NB4 (cell line): Measurements from ENCODE around the gene ZNF79.

Experiments
- DNase-seq: peaks from one replicate; pipeline ENCODE4 v3.0.0; 2010; ENCODE audit warnings: low read depth
- H3K4me3 ChIP-seq: one replicate; pipeline ENCODE4 v1.5.1; 2011; ENCODE audit warnings: mild to moderate bottlenecking, low read depth, low read length, moderate library complexity
- CTCF ChIP-seq: IDR thresholded peaks from one replicate; pipeline ENCODE4 v1.5.1; 2012; ENCODE audit warnings: low read depth, low read length
- MAX ChIP-seq: IDR thresholded peaks from 2 replicates; pipeline ENCODE4 v1.6.1; 2011; ENCODE audit warnings: low read depth, low read length
- MYC ChIP-seq: IDR thresholded peaks from 2 replicates; pipeline ENCODE4 v1.6.1; 2011; ENCODE audit warnings: low read depth, low read length
- POLR2A ChIP-seq: IDR thresholded peaks from 2 replicates; pipeline ENCODE4 v1.6.1; 2011; ENCODE audit warnings: mild to moderate bottlenecking; ENCODE audit not compliant: insufficient read length; ENCODE audit errors: extremely low read depth

ZNF79 gene

DNA sequence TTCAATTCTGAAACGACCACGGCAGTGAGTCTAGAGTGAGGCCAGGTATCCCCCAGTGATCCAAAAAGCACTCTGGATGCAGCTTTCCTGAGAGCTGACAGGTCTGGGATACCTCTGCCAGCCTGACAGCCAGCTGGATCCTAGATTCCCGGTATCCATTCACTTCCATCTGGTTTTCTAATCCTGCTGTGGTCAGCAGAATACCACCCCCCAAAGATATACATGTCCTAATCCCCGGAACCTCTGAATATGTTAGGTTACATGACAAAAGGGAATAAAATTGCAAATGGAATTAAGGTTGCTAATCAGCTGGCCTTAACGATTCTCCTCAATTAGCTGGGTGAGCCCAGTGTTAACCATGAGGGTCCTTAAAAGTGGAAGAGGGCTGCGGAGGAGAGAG lies 1.4 kb upstream of the ZNF79 start:
- TF ChIP-seq POLR2A, result no peak
- no peak for TF ChIP-seq MAX
- no peak for TF ChIP-seq MYC
- no peak for TF ChIP-seq CTCF
- peak overlapping the region; percentile 86 for H3K4me3 ChIP-seq
- no peak for DNase-seq

DNA sequence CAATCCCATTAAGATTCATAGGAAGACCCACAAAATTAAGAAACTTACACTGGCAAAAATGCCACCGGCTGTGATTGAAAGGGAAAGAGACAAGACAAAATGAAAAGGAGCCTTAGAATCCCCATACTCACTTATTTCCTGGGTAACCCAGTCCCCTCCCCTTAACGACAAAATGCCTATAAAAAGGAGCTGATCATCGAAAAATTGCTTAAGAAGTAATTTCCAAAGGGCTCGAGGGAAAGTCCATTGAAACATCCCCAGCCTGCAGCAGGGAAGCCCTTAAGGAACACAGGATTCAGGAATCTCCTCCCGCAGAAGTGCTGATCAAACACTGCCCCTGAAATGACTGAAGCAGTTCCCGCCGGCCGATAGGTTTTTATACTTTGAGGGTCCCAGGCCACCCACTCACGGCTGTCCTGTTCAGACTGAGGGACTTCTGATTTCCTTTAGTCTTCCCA lies 677 bp upstream of the ZNF79 start:
- DNase-seq, result no peak
- H3K4me3 ChIP-seq, result peak overlapping the region; percentile 86
- no peak for TF ChIP-seq MYC
- no peak for TF ChIP-seq MAX
- TF ChIP-seq POLR2A, result no peak
- TF ChIP-seq CTCF, result no peak

DNA sequence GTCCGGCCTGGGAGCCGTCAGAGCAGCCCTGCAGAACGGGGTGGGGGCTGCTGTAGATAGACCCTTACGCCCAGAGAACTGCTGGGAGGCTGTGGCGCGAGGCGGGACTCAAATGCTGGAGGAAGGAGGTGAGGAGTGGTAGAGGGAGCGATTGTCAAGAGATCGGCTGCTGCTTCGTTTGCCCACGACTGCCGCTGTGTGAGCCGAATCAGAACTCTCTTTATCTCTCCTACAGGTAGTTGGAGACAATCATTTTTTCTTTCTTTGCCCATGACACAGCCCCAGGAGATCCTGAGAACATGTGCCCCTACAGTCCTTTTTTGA lies 456 bp downstream of the ZNF79 start:
- DNase-seq, result peak; percentile 50
- H3K4me3 ChIP-seq, result peak overlapping the region; percentile 86
- TF ChIP-seq MYC (no peak), POLR2A (no peak), CTCF (no peak), MAX (no peak)

DNA sequence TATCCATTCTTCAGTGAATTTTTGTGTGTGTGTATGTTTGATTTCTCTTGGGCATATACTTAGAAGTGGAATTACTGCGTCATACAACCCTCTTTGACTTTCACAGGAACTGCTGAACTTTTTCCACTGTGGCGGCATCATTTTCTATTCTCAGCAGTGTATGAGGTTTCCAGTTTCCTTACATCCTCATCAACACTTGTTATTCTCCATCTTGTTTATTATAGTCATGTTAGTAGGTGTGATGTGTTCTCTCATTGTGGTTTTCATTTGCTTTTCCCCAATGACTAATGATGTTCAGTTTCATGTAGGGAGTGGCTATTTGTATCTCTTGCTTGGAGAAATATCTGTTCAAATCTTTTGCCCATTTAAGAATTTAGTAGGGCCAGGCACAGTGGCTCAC lies 2.6 kb downstream of the ZNF79 start:
- TF ChIP-seq MYC (no peak), POLR2A (no peak), MAX (no peak), CTCF (no peak)
- no peak overlapping the region for H3K4me3 ChIP-seq

DNA sequence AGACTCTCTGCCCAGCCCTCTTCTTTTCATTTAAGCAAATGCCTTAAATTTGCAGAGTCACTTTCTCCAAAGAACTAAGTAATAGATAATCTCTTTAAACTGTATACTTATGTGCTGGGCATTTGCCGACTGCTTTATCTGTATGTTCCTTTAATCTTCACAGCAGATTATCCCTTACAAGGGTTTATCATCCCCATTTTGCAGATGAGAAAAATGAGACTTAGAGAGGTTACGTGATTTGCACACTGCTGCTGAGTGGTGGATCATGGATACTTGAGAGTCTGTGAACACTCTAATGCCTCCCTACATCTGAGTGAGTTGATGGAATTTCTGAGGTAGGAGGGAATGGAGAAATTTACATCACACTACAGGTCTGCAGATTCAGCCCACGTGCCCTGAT lies 4.2 kb downstream of the ZNF79 start:
- TF ChIP-seq CTCF (no peak), MAX (no peak), MYC (no peak), POLR2A (no peak)
- DNase-seq, result no peak
- no peak overlapping the region for H3K4me3 ChIP-seq

More for the DNA sequence above, 2.6 kb downstream of the ZNF79 start:
- no peak for DNase-seq

DNA sequence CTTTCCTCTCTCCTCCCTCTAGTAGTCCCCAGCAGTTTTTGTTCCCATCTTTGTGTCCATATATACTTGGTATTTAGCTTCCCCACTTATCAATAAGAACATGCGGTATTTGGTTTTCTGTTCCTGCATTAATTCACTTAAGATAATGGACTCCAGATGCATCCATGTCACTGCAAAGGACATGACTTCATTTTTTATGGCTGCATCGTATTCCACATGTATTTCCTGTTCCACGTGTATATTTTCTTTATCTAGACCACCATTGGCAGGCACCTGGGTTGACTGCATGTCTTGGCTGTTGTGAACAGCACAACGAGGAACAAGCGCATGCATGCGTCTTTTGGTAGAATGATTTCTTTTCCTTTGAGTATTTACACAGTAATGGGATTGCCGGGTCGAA lies 6.2 kb downstream of the ZNF79 start:
- H3K4me3 ChIP-seq, result no peak overlapping the region
- TF ChIP-seq MAX (no peak), CTCF (no peak), POLR2A (no peak), MYC (no peak)
- DNase-seq, result no peak
